ENCODE data around the gene CLEC5A.
"Not testable (repeated sequence)": the region's sequence is repeated elsewhere in the genome, so short reads cannot be mapped to it uniquely, and the experiment has no call there.

CLEC5A gene
- total RNA-seq: 0 to 0.04 reads per million in 2 donors

- no peak for DNase-seq
These were observed at the start of gene CLEC5A for GRCh38 chr7:141946796-141947195. Gene CLEC5A (minus strand): TSS chr7:141946974. CDS start chr7:141946292, 682 bp downstream.

- no peak for DNase-seq
These were observed 46.6 kb upstream of the CLEC5A start for GRCh38 chr7:141993354-141993753.

GRCh38 chr7:141992688-141993087 lies 45.9 kb upstream of the CLEC5A start:
- no peak for DNase-seq

- DNase-seq: no peak
These were observed 45.4 kb upstream of the CLEC5A start for GRCh38 chr7:141992156-141992555.

GRCh38 chr7:141991140-141991539 lies 44.4 kb upstream of the CLEC5A start:
- no peak for DNase-seq

GRCh38 chr7:141990011-141990725 lies 43.4 kb upstream of the CLEC5A start:
- no peak for DNase-seq

GRCh38 chr7:141987803-141988202 lies 41.0 kb upstream of the CLEC5A start:
- DNase-seq: not testable (repeated sequence)

GRCh38 chr7:141986923-141987322 lies 40.1 kb upstream of the CLEC5A start:
- no peak for DNase-seq

- DNase-seq: not testable (repeated sequence)
These were observed 39.2 kb upstream of the CLEC5A start for GRCh38 chr7:141985926-141986325.

- no peak for DNase-seq
These were observed 32.8 kb upstream of the CLEC5A start for GRCh38 chr7:141979568-141979967.

- DNase-seq: no peak
These were observed 31.6 kb upstream of the CLEC5A start for GRCh38 chr7:141978351-141978750.

- no peak for DNase-seq
These were observed 29.9 kb upstream of the CLEC5A start for GRCh38 chr7:141976524-141977245.

- DNase-seq: no peak
These were observed 29.2 kb upstream of the CLEC5A start for GRCh38 chr7:141975806-141976523.

GRCh38 chr7:141974831-141975230 lies 28.1 kb upstream of the CLEC5A start:
- DNase-seq: no peak

GRCh38 chr7:141973673-141974072 lies 26.9 kb upstream of the CLEC5A start, which contains the start of gene TAS2R38:
Gene TAS2R38 (minus strand): TSS chr7:141973773. CDS start chr7:141973689, 84 bp downstream.
- DNase-seq: no peak

- DNase-seq: no peak
These were observed 14.1 kb upstream of the CLEC5A start for GRCh38 chr7:141960687-141961422.

- no peak for DNase-seq
These were observed 9.3 kb upstream of the CLEC5A start for GRCh38 chr7:141956084-141956483.

- no peak for DNase-seq
These were observed 7.6 kb upstream of the CLEC5A start for GRCh38 chr7:141954334-141954733.

GRCh38 chr7:141952461-141952860 lies 5.7 kb upstream of the CLEC5A start:
- no peak for DNase-seq

- DNase-seq: no peak
These were observed 4.0 kb upstream of the CLEC5A start for GRCh38 chr7:141950806-141951205.

- DNase-seq: no peak
These were observed 3.1 kb upstream of the CLEC5A start for GRCh38 chr7:141949911-141950310.

GRCh38 chr7:141949451-141949850 lies 2.7 kb upstream of the CLEC5A start:
- DNase-seq: no peak

GRCh38 chr7:141949021-141949420 lies 2.2 kb upstream of the CLEC5A start:
- DNase-seq: no peak

All from activated gamma-delta T cell (primary cell).